HL-60/S4 treated with phorbol 12-myristate 13-acetate at 8.2 ng/mL for 4 days and 3 days (cell line): ENCODE results near the gene MIGA2.
"Not testable (repeated sequence)": the region's sequence is repeated elsewhere in the genome, so short reads cannot be mapped to it uniquely, and the experiment has no call there.

Source experiments
- in situ Hi-C: fragments of 300-500 bp; cut with MboI; formaldehyde crosslinking; loops from 2 replicates; pipeline ENCODE4 v1.15.0; 2022; ENCODE audit warnings: low sequenced_read_pairs

The MIGA2 gene

GRCh38 chr9:129036241-129036922 lies at the start of gene MIGA2:
Gene MIGA2 (plus strand): TSS chr9:129036626. CDS start chr9:129040595, 3,969 bp downstream.
- in situ Hi-C loops, result no loop called here

- in situ Hi-C loops, result loop anchor here (25.0 kb wide), 1 partner anchor 374 kb away; no protein-coding TSS in a partner anchor
Observed at GRCh38 chr9:128986671-128987070, 49.8 kb upstream of the MIGA2 start.

- in situ Hi-C loops, result loop anchor here (25.0 kb wide), 1 partner anchor 376 kb away; no protein-coding TSS in a partner anchor
Observed at GRCh38 chr9:128987805-128988204, 48.6 kb upstream of the MIGA2 start.

GRCh38 chr9:128992995-128993394 lies 43.4 kb upstream of the MIGA2 start:
- in situ Hi-C loops, result loop anchor here (25.0 kb wide), 1 partner anchor 381 kb away; no protein-coding TSS in a partner anchor

- in situ Hi-C loops, result loop anchor here (25.0 kb wide), 1 partner anchor 383 kb away; no protein-coding TSS in a partner anchor
Observed at GRCh38 chr9:128995791-128996190, 40.6 kb upstream of the MIGA2 start.

GRCh38 chr9:128998462-128998861 lies 38.0 kb upstream of the MIGA2 start:
- in situ Hi-C loops, result loop anchor here (25.0 kb wide), 1 partner anchor 386 kb away; no protein-coding TSS in a partner anchor

GRCh38 chr9:128999581-129000206 lies 36.7 kb upstream of the MIGA2 start:
- in situ Hi-C loops, result loop anchor here (25.0 kb wide), 1 partner anchor 387 kb away; no protein-coding TSS in a partner anchor

GRCh38 chr9:129001504-129002325 lies 34.7 kb upstream of the MIGA2 start:
- in situ Hi-C loops, result no loop called here

GRCh38 chr9:129002992-129003391 lies 33.4 kb upstream of the MIGA2 start:
- in situ Hi-C loops, result no loop called here

- in situ Hi-C loops, result not testable (repeated sequence)
Observed at GRCh38 chr9:129004173-129004572, 32.3 kb upstream of the MIGA2 start.

GRCh38 chr9:129005336-129005997 lies 31.0 kb upstream of the MIGA2 start:
- in situ Hi-C loops, result no loop called here

GRCh38 chr9:129006328-129007034 lies 29.9 kb upstream of the MIGA2 start:
- in situ Hi-C loops, result no loop called here

- in situ Hi-C loops, result no loop called here
Observed at GRCh38 chr9:129007035-129007765, 29.2 kb upstream of the MIGA2 start.

- in situ Hi-C loops, result no loop called here
Observed at GRCh38 chr9:129007766-129008468, 28.5 kb upstream of the MIGA2 start.

- in situ Hi-C loops, result no loop called here
Observed at GRCh38 chr9:129008469-129008965, 27.9 kb upstream of the MIGA2 start.

- in situ Hi-C loops, result no loop called here
Observed at GRCh38 chr9:129008986-129009583, 27.3 kb upstream of the MIGA2 start.

GRCh38 chr9:129009584-129010141 lies 26.8 kb upstream of the MIGA2 start:
- in situ Hi-C loops, result no loop called here
